NCI-H526 (cell line): ENCODE results near the gene BCKDHB.

Experiments used
- DNase-seq, 2 experiments: peaks; one replicate each; lab custom pipeline; 2025; lab: John Stamatoyannopoulos, UW

Gene BCKDHB

GRCh38 chr6:80151635-80152034, 45.2 kb downstream of the BCKDHB start:
- no peak for DNase-seq

GRCh38 chr6:80154160-80154559, 47.7 kb downstream of the BCKDHB start:
- DNase-seq: no peak

GRCh38 chr6:80156221-80156620, 49.8 kb downstream of the BCKDHB start:
- DNase-seq: no peak

- no peak for DNase-seq
Measured at GRCh38 chr6:80158478-80158989, 52.1 kb downstream of the BCKDHB start.

- DNase-seq: no peak
Measured at GRCh38 chr6:80161434-80161833, 55.0 kb downstream of the BCKDHB start.

- DNase-seq: no peak
Measured at GRCh38 chr6:80163754-80164187, 57.3 kb downstream of the BCKDHB start.

- no peak for DNase-seq
Measured at GRCh38 chr6:80165143-80165542, 58.7 kb downstream of the BCKDHB start.

GRCh38 chr6:80165819-80166218, 59.3 kb downstream of the BCKDHB start:
- DNase-seq: no peak

GRCh38 chr6:80170433-80170832, 64.0 kb downstream of the BCKDHB start:
- no peak for DNase-seq

GRCh38 chr6:80173411-80173810, 66.9 kb downstream of the BCKDHB start:
- no peak for DNase-seq

GRCh38 chr6:80174900-80175572, 68.6 kb downstream of the BCKDHB start:
- DNase-seq: no peak

- peak in 1 of 2 experiments; percentile 12 for DNase-seq
Measured at GRCh38 chr6:80179695-80180094, 73.2 kb downstream of the BCKDHB start.

- no peak for DNase-seq
Measured at GRCh38 chr6:80181352-80182081, 75.0 kb downstream of the BCKDHB start.

GRCh38 chr6:80182308-80182707, 75.8 kb downstream of the BCKDHB start:
- DNase-seq: no peak

- DNase-seq: no peak
Measured at GRCh38 chr6:80183019-80183795, 76.7 kb downstream of the BCKDHB start.

GRCh38 chr6:80185492-80185891, 79.0 kb downstream of the BCKDHB start:
- DNase-seq: no peak

- no peak for DNase-seq
Measured at GRCh38 chr6:80186082-80186481, 79.6 kb downstream of the BCKDHB start.

- DNase-seq: no peak
Measured at GRCh38 chr6:80196906-80197305, 90.4 kb downstream of the BCKDHB start.

GRCh38 chr6:80197474-80197873, 91.0 kb downstream of the BCKDHB start:
- no peak for DNase-seq

- DNase-seq: no peak
Measured at GRCh38 chr6:80197986-80198385, 91.5 kb downstream of the BCKDHB start.

GRCh38 chr6:80203283-80203682, 96.8 kb downstream of the BCKDHB start:
- no peak for DNase-seq

GRCh38 chr6:80205404-80205803, 98.9 kb downstream of the BCKDHB start:
- DNase-seq: no peak

GRCh38 chr6:80206758-80207157, 100.3 kb downstream of the BCKDHB start:
- no peak for DNase-seq
